Right lobe of liver (tissue), 6 donors: ENCODE results near the gene VGLL4. TPM values are rescaled to one million over a fixed set of nuclear protein-coding genes. Genes with fewer than 3 reads are reported as not detected.

ENCODE experiments used
- ATAC-seq, 4 donors: fragments of 200-7000 bp; cut with Tn5 transposase; one replicate each; pipeline ENCODE4 v1.9.1; 2020; ENCODE audit warnings: mild to moderate bottlenecking in 4 of 4, moderate library complexity in 4 of 4
- DNase-seq, 3 donors: peaks; one replicate each; pipeline ENCODE4 v3.0.0-alpha.2; 2020
- H3K27ac ChIP-seq, 3 donors: fragments of 200-600 bp; one replicate each; pipeline ENCODE4 v1.8.0; 2022
- H3K27me3 ChIP-seq, 2 donors: fragments of 200-600 bp; one replicate each; pipeline ENCODE4 v1.8.0; 2022
- H3K36me3 ChIP-seq, 4 donors: fragments of 200-600 bp; sonication (generic) in 1 of 4; one replicate each; pipeline versions ENCODE4 v1.5.1 to v1.8.0; 2017 to 2022; ENCODE audit warnings: control low read depth in 1 of 4
- H3K4me1 ChIP-seq, 4 donors: fragments of 200-600 bp; sonication (generic) in 1 of 4; one replicate each; pipeline versions ENCODE4 v1.5.1 to v1.8.0; 2017 to 2022; ENCODE audit warnings: control low read depth in 1 of 4
- H3K4me3 ChIP-seq, 3 donors: fragments of 200-600 bp; one replicate each; pipeline ENCODE4 v1.8.0; 2022
- H3K9me3 ChIP-seq, 4 donors: fragments of 200-600 bp; sonication (generic) in 1 of 4; one replicate each; pipeline versions ENCODE4 v1.5.1 to v1.8.0; 2017 to 2022; ENCODE audit warnings: control low read depth in 1 of 4
- POLR2A ChIP-seq: fragments of 450-650 bp; IDR thresholded peaks from one replicate; pipeline ENCODE4 v1.6.1; 2017; ENCODE audit warnings: antibody characterized with exemption, mild to moderate bottlenecking
- WGBS: methylation state at CpG from one replicate; pipeline ENCODE4 v1.1.6; 2018; ENCODE audit warnings: low coverage, low lambda C conversion rate; ENCODE audit not compliant: insufficient coverage; ENCODE audit errors: missing lambda C conversion rate; 5-methylcytosine and 5-hydroxymethylcytosine counted together
- intact Hi-C, 2 donors: fragments of 100-400 bp; cut with DNase I; formaldehyde crosslinking; loops; one replicate each; pipeline versions ENCODE4 v1.11.2 to v1.14.1; 2022
- total RNA-seq, 6 experiments: library from RNA; depleted of rRNA in 2 of 6; stranded (reverse); fragments of >200 nt in 2 of 6; fragmentation: NEBNext Ultra II Directional in 3 of 6; extraction: Animal tissue kit (Norgen Biotek cat#: 25700) in 3 of 6; gene quantifications; one replicate each; pipeline versions ENCODE4 v1.1.0 to v1.2.4, GENCODE V29; 2016 to 2023
- TF ChIP-seq, protein P1 (sequence below), 4 donors: fragments of 200-600 bp in 3 of 4; fragments of 450-650 bp in 1 of 4; IDR thresholded peaks; one replicate each; pipeline versions ENCODE4 v1.5.1 to v1.8.0; 2016 to 2022; ENCODE audit warnings: antibody characterized with exemption in 4 of 4, mild to moderate bottlenecking in 2 of 4
- donor health status: DM: no; HTN: yes; CAD: no.
- donor health status: DM: no; HTN: no; CAD: no.
- donor health status: DM: no; HTN: no; CAD: no.
- donor health status: DM: no; HTN: yes; CAD: no.
- donor health status: DM: no; HTN: yes; CAD: no.

The VGLL4 gene
- total RNA-seq, 6 experiments from 2014 or later = 10.4 to 22.4 (median 15.2) TPM

DNA sequence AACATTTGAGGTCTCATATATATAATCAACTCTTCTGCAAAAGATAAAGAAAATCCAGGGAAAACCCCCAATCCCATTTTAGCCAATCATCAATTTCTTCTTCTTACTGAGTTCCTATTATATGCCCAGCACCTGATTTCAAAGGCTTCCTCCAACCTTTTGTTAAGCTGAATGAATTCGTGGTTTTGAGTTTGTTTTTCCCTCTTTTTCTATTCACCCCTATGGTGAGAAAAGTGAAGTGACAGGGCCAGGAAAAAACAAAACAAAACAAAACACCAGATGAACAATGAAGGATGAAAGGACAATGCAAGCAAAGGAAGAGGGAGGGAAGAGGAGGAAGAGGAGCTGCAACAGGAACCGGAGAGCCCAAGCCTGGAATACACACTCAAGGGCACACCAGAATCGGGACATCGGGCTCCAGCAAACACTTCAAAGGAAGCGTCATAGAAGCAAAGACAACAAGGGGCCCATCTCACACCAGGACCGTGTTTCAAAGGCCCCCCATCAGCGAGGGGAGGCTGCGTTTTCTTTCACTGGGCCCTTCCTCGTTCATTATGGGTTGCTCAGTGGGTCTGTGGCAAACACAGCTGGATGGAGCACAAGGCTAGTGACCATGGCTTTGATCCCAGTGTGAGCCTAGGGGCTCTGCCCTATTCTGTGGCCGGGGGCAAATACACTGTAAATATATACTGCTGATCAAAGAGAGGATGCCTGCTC, 50.2 kb downstream of the VGLL4 start:
- WGBS = 81% methylated on average over 9 of the region's 10 CpGs
- Histone ChIP-seq H3K4me3 (no peak overlapping the region), H3K4me1 (peaks cover 0 to 5% (median 0%) of the 10 kb centered on the region in 4 donors), H3K27ac (no peak overlapping the region), H3K9me3 (no peaks in the 10 kb centered on the region), H3K27me3 (no peaks in the 10 kb centered on the region), H3K36me3 (no peaks in the 10 kb centered on the region)
- DNase-seq (no peak), ATAC-seq (no peak)
- intact Hi-C loops = no loop called here
- TF ChIP-seq, protein P1, sequence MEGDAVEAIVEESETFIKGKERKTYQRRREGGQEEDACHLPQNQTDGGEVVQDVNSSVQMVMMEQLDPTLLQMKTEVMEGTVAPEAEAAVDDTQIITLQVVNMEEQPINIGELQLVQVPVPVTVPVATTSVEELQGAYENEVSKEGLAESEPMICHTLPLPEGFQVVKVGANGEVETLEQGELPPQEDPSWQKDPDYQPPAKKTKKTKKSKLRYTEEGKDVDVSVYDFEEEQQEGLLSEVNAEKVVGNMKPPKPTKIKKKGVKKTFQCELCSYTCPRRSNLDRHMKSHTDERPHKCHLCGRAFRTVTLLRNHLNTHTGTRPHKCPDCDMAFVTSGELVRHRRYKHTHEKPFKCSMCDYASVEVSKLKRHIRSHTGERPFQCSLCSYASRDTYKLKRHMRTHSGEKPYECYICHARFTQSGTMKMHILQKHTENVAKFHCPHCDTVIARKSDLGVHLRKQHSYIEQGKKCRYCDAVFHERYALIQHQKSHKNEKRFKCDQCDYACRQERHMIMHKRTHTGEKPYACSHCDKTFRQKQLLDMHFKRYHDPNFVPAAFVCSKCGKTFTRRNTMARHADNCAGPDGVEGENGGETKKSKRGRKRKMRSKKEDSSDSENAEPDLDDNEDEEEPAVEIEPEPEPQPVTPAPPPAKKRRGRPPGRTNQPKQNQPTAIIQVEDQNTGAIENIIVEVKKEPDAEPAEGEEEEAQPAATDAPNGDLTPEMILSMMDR (IDR thresholded peaks at IDR 0.05) = no peak
- no peak for TF ChIP-seq POLR2A

DNA sequence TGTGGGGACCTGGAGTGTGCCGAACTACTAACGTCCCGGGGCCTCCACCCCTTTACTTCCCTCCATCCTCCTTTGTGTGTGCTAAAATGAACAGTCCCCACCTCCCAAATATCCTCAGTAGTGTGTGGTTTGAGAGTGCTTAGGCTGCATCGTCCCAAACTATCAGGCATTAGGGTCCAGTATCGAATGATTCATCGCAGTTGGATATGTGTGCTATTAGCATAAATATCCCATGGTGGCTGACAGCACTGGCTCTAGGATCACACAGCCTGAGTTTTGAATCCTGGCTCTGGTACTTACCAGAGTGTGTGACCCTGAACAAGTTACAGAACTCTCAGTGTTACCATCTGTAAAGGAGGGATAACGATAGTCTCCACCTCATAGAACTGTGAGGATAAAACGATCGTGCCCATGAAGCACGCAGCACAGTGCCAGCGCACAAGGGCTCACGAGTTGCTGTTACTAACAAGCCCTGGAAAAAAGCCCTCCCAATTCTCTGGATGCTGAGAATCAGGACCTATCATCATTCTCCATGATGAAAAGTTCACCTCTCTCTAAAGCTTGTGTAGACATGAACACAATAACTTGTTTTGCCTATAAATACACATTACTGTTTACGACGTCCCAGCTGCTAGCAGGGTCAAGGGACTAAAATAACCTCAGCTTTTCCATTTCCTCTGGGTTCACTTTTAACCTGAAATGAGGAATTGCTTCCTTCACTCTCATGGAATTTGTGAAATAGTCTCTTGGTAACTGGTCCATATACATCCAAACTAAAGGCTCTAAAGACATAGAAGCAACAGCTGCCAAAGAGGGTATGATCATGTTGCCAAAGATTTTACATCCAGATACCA, 51.0 kb downstream of the VGLL4 start:
- intact Hi-C loops = no loop called here
- DNase-seq (no peak), ATAC-seq (peak in 3 of 4 donors; percentile 21 to 28 (median 27))
- Histone ChIP-seq H3K27me3 (no peaks in the 10 kb centered on the region), H3K4me1 (peaks cover 0 to 5% (median 0%) of the 10 kb centered on the region in 4 donors), H3K4me3 (no peak overlapping the region), H3K27ac (peak overlapping the region in 1 of 3 donors; percentile 37), H3K36me3 (no peaks in the 10 kb centered on the region), H3K9me3 (no peaks in the 10 kb centered on the region)
- TF ChIP-seq, protein P1 (IDR thresholded peaks at IDR 0.05) = no peak
- no peak for TF ChIP-seq POLR2A
- 81% methylated on average over 9 of the region's 14 CpGs for WGBS

DNA sequence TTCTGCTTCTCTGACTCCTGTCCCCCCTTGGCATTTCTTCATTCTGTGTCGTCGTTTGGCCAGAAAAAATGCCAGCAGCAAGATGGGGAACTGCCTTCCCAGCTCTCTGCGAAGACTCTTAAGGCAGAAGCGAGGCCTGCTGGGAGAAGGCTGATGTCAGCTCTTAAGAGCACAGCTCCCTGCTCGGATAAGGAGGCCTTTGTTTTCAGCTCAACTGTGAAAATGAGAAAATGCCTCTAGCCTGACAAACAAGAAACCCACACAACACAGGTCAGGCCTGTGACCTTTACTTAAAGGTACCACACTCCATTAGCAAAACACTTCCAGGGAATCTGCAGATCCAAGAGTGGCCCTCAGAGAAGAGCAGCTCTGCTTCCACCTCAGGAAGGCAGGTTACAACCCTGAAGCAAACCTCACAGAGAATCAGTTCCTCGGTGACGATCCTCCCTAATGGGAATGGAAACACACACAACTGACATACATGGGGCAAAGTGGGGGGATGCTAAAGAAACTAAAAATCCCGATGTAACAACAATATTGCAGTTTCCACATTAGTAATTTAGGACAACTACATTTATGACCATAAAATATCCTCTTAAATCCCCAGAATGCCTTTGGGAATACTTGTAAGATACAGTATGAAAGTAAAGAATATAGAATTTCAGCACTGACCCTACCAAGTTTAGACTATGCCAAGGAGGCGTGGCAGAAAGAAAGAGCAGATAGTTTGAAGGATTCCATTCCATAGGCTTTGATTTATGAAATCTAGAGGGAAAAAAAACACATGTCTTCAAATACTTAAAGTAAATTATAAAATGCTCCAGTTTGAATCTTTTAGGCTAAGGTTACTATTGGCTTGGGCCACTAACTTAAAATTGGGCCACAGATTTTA, 52.1 kb downstream of the VGLL4 start:
- Histone ChIP-seq H3K4me1 (peaks cover 0 to 5% (median 0%) of the 10 kb centered on the region in 4 donors), H3K4me3 (no peak overlapping the region), H3K27ac (peak overlapping the region in 1 of 3 donors; percentile 37), H3K9me3 (no peaks in the 10 kb centered on the region), H3K36me3 (no peaks in the 10 kb centered on the region), H3K27me3 (no peaks in the 10 kb centered on the region)
- ATAC-seq (peak; percentile 63 to 77 (median 66)), DNase-seq (no peak)
- WGBS = 57% methylated on average over 9 of the region's 9 CpGs
- TF ChIP-seq, protein P1 (IDR thresholded peaks at IDR 0.05) = no peak
- TF ChIP-seq POLR2A = no peak
- intact Hi-C loops = no loop called here

DNA sequence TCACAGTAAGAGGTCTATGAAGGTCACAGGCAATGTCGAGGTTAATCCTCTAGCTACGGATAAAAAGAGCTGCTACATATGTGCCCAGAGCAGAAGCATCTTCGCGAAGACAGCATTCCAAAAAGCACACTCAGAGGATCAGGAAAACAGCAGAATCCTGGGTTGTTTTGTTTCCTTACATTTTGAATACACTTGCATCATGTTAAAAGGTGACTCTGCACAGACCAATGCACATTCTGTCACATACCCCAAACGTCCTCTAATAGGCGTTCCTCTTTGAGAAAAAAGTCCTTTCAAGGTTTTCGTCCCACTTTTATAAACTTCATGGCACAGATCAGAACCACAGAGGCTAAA, 52.7 kb downstream of the VGLL4 start:
- no peak for ATAC-seq
- Histone ChIP-seq H3K4me1 (peaks cover 0 to 5% (median 0%) of the 10 kb centered on the region in 4 donors), H3K36me3 (no peaks in the 10 kb centered on the region), H3K4me3 (no peak overlapping the region), H3K27me3 (no peaks in the 10 kb centered on the region), H3K27ac (peak overlapping the region in 1 of 3 donors; percentile 37), H3K9me3 (no peaks in the 10 kb centered on the region)
- DNase-seq = no peak
- WGBS = 82% methylated on average over 7 of the region's 7 CpGs
- intact Hi-C loops = no loop called here
- TF ChIP-seq, protein P1 (IDR thresholded peaks at IDR 0.05) = no peak
- TF ChIP-seq POLR2A = no peak
